HG02943 (cell line): ENCODE measurements around the gene GPHN.
"Not testable (repeated sequence)": the region's sequence is repeated elsewhere in the genome, so short reads cannot be mapped to it uniquely, and the experiment has no call there.

ENCODE experiments used
- ATAC-seq: cut with Tn5 transposase; IDR thresholded peaks from one replicate; pipeline ENCODE4 v1.9.1; 2021; ENCODE audit warnings: mild to moderate bottlenecking, low read depth, moderate library complexity; ENCODE audit not compliant: unreplicated experiment

The GPHN gene

DNA sequence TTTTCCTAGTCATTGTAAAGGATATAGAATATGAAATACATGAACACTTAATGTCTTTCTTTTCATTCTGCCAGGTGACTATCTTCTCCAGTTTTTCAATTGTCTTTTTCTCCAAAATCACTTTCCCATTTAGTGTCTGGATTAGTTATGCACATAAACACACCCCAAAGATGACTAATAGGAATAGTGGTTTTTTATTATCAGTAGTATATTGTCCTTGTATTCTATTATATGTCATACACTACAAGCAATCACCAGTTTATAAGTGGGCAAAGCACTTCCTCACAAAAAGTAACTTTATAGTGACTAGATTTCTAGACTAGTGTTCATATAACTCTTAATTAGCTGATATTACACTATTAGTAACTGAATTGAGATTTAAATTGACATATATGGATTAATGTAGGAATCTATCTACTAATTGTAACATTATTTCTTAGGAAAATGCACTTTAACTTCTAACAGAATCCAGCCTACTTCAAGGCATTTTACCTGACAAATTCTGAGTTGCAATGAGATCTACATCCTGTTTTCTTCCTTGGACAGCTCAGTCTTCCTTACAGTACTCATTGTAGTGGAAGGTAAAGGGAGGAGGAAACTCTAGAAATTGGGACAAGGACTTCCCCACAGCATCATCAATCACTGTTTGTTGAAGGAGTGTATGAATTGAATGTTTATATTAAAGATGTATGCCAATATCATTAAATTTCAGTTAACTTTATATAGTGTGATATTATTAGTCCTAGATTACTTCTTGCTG is 495.2 kb downstream of the GPHN start:
- no peak for ATAC-seq

GRCh38 chr14:67004521-67004920 is 496.6 kb downstream of the GPHN start:
- no peak for ATAC-seq

GRCh38 chr14:67010602-67011001 is 502.7 kb downstream of the GPHN start:
- ATAC-seq, result no peak

DNA sequence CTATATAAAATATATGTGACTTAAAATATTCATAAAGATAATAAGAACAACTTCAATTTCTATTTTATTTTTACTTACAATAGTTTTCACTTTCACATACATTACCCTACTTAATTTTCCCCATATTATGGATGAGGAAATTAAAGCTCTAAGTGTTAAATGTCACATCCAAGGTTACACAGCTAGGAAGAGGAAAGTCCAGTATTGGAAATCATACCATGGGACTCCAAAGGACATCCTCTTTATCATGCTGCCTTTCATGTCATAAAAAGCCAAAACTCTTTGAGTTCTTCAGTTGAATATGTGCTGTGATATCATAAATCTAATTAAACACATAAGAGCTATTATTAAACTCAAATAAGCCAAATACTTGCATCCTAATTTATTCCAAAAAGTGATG is 508.9 kb downstream of the GPHN start:
- no peak for ATAC-seq

GRCh38 chr14:67018720-67019119 is 510.8 kb downstream of the GPHN start:
- ATAC-seq, result no peak

DNA sequence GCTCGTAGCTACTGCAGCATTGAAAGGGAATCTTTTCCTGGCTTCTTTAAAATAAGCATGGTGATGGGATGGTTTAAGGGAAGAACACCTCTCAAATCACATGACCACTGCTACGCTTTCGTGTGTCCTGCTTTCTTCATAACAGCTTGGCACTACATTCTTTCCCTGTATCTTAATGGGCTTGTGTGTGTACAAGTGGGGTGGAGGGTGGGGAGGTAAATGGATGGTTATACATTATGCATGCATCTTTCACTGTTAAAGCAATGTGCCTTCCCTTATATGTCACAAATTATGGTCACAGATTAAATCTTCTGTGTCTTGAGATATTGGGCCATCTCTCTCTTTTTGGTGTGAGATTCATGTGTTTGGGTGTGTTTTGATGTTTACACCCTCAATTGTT is 511.8 kb downstream of the GPHN start:
- no peak for ATAC-seq

GRCh38 chr14:67031920-67032774 is 524.2 kb downstream of the GPHN start:
- ATAC-seq, result no peak

- no peak for ATAC-seq
These were observed 537.5 kb downstream of the GPHN start for GRCh38 chr14:67045440-67045839.

DNA sequence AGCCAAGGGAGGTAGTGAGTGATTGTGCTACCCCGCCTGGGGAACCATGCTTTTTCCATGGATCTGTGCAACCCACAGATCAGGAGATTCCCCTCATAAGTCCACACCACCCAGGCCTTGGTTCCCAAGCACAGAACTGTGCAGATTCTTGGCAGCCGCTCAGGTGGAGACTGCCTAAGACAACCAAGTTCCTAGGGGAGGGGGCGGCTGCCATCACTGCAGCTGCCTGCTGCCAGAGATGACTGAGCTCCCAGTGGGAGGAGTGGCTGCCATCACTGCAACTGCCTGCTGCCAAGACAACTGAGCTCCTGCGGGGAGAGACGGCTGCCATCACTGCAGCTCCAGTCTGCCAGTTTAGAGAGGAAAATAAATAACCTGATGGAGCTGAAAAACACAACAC is 542.9 kb downstream of the GPHN start:
- no peak for ATAC-seq

DNA sequence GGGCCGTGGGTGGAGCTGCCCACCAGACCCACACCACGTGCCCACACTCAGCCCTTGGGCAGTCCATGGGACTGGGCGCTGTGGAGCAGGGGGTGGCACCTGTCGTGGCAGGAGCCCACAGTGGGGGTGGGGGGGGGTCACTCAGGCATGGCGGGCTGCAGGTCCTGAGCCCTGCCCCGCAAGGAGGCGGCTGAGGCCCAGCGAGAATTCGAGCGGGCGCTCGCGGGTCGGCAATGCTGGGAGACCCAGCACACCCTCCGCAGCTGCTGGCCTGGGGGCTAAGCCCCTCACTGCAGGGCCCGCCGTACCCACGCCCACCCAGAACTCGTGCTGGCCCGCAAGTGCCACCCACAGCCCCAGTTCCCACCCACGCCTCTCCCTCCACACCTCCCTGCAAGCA is 548.7 kb downstream of the GPHN start:
- ATAC-seq, result no peak

GRCh38 chr14:67059596-67059995 is 551.6 kb downstream of the GPHN start:
- ATAC-seq, result no peak

DNA sequence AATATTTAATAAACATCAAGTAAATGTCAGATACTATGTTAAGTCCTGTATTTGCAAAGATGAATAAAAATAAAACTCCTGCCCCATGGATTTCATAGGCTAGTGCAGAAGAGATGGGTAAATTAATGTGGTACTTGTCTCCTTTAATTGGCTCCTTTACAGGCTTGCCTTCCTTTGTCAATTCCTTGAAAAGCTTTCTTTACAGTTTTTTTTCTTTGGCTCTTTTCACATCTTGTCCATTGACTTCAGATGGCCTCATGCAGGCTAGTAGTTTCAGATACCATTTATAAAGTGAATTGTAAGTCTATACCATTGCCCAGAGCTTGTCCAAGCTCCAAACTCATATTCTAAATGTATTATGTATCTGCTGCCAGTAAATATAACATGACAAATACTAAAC is 552.6 kb downstream of the GPHN start:
- no peak for ATAC-seq

DNA sequence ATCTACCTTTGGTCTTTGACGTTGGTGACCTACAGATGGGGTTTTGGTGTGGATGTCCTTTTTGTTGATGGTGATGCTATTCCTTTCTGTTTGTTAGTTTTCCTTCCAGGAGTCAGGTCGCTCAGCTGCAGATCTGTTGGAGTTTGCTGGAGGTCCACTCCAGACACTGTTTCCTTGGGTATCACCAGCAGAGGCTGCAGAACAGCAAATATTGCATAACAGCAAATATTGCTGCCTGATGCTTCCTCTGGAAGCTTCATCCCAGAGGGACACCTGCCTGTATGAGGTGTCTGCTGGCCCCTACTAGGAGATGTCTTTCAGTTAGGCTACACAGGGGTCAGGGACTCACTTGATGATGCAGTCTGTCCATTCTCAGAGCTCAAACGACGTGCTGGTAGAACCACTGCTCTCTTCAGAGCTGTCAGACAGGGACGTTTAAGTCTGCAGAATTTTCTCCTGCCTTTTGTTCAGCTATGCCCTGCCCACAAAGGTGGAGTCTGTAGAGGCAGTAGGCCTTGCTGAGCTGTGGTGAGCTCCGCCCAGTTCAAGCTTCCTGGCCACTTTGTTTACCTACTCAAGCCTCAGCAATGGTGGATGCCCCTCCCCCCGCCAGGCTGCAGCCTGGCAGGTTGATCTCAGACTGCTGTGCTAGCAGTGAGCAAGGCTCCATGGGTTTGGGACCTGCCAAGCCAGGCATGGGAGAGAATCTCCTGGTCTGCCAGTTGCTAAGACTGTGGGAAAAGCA is 559.3 kb downstream of the GPHN start:
- not testable (repeated sequence) for ATAC-seq

- no peak for ATAC-seq
These were observed 560.3 kb downstream of the GPHN start for GRCh38 chr14:67068251-67068650.

- ATAC-seq, result no peak
These were observed 563.6 kb downstream of the GPHN start for GRCh38 chr14:67071506-67071905.

DNA sequence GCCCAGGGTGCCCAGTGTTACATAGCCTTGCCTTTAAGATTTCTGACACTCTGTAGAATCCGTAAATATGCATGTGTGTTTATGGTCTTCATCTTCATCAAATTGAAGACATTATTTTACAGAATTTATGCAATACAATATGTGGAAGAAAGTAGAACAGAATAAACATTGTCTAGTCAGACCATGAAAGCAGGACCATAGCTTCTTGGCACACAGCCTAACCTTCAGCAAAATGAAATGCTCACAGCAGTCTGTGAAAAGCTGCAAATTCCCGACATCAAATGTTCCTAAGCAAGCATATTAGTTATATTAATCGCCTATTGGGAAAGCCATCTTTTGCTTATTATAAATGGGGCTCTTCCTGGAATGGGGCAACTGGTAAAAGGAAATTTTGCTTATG is 570.0 kb downstream of the GPHN start:
- no peak for ATAC-seq

DNA sequence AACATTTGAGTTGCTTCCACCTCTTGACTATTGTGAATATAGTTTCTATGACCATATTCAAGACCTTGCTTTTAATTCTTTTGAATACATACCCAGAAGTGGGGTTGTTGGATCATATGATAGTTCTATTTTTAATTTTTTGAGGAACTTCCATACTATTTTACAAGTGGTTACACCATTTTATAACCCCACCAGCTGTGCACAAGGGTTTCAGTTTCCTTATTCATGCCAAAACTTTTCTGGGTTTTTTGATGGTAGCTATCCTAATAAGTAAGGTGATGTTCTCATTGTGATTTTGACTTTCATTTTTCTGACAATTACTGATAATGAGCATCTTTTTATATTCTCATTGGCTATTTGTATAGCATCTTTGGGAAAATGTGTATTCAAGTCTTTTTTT is 571.9 kb downstream of the GPHN start:
- ATAC-seq, result no peak

DNA sequence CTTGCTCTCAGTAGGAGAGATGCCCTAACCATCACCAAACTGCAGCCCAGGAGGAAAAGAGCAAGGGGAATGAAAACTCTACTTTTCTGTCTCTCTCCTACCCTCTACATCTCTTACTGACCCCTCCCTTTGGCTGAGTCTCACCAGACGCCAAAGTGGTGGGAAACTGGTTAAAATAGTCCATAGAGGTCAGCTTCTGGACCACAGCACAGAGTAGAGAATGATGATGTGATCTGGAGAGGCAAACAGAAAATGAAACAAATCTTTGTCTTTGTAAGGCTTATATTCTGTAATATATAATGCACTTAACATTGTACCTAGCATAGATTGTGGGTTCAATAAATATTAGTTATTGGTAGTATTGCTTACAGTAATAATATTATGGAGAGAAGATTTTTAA is 600.3 kb downstream of the GPHN start:
- ATAC-seq, result no peak

DNA sequence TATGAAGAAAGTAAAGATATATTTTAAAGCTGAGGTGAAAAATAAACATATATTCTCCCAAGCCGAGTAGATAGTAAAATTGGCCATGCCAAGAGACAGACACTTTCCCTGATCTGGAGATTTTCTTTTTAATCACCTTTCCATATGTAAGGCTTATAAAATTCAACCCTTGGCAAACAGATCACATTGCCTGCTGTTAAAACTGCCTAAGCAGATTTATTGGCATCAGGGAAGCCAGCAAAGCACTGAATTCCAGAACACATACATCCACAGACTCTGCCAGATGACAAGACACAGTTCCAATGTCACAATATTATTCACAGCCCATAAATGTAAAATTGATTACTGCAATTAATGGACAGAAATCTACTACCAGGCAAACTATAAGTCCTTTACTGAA is 603.1 kb downstream of the GPHN start:
- ATAC-seq, result no peak

DNA sequence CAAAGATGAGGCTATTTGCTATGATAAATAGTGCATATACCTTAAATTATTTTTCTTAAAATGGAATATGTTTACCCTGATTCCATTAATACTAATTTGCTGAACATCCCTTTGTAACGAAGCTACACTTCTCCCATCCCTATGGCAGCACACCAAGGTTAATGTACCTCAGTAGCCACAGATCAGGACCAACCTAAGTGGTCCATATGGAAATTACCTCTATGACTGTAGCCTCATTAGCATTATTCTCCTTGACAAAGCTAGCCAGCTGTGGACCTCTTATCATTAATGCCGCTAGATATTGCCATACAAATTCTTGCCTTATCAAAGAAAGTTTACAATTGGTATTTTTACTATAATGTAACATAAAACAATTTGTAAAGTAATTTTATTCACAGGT is 604.4 kb downstream of the GPHN start:
- no peak for ATAC-seq

GRCh38 chr14:67127174-67127573 is 619.2 kb downstream of the GPHN start:
- ATAC-seq, result no peak
